Activated naive CD4-positive, alpha-beta T cell treated with anti-CD3 and anti-CD28 coated beads, Interleukin-2, amount 50 U/mL, for 72 hours (primary cell): ENCODE data around the gene TRMT44. TPM values are rescaled to one million over a fixed set of nuclear protein-coding genes. Genes with fewer than 3 reads are reported as not detected.
"Not testable (repeated sequence)": the region's sequence is repeated elsewhere in the genome, so short reads cannot be mapped to it uniquely, and the experiment has no call there.

Experiments
- ATAC-seq, 2 donors: fragments of 150-1000 bp; cut with Tn5 transposase; 2 replicates each; pipeline ENCODE4 v1.10.0; 2021; ENCODE audit warnings: mild to moderate bottlenecking in 2 of 2, moderate library complexity in 2 of 2
- DNase-seq, 2 donors: peaks; one replicate each; pipeline ENCODE4 v3.0.0; 2021 to 2022; ENCODE audit warnings: low spot score in 2 of 2
- H3K27ac Mint-ChIP-seq, 2 donors: one replicate each; pipeline ENCODE4 v1.8.0; 2022; ENCODE audit warnings: mild to moderate bottlenecking in 2 of 2, mixed read lengths in 2 of 2
- H3K36me3 Mint-ChIP-seq, 2 donors: one replicate each; pipeline ENCODE4 v1.8.0; 2022; ENCODE audit warnings: mixed read lengths in 2 of 2
- H3K9me3 Mint-ChIP-seq, 2 donors: one replicate each; pipeline ENCODE4 v1.8.0; 2022; ENCODE audit warnings: mixed read lengths in 2 of 2
- total RNA-seq, 2 donors: library from RNA; stranded (reverse); gene quantifications; one replicate each; pipeline ENCODE4 v1.2.3, GENCODE V29; 2022

The TRMT44 gene
- total RNA-seq, 2 donors from 2014 or later, result 19.9 to 24.8 TPM

DNA sequence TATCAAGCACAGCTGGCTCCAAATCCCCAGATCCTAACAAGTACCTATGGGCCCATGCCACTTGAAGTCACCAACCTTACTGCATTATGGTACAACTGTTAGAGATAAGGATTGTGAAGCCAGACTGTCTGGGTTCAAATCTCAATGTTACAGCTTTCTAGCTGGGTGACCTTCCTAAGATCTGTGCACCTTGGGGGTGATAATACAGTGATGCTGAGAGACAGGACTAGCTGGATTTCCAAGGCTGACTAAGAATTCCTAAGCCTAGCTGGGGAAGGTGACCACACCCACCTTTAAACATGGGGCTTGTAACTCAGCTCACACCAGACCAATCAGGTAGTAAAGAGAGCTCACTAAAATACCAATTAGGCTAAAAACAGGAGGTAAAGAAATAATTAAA lies 20.4 kb upstream of the TRMT44 start:
- not testable (repeated sequence) for DNase-seq, H3K36me3 Mint-ChIP-seq, H3K9me3 Mint-ChIP-seq, ATAC-seq
- H3K27ac Mint-ChIP-seq, result peak overlapping the region in 1 of 2 donors; percentile 81

DNA sequence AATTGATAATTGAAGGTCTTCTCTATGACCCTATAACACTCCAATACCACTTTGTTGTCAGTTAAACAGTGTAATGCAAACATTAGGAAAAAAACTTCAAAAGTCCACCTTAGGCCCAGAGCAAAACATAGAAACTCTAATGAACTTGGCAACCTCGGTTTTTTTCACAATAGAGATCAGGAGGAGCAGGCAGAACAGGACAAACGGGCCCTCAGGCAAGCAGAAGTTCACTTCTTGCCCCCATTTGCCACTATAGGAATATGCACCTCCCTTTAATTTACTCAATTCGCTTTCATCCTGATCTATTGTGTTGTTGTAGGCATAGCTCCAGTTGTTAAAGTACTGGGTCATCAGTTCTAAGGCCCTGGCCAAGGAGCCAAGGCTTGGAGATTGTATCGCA lies 18.2 kb upstream of the TRMT44 start:
- ATAC-seq (no peak), DNase-seq (no peak)
- H3K9me3 Mint-ChIP-seq, result no peaks in the 10 kb centered on the region
- no peak overlapping the region for H3K27ac Mint-ChIP-seq
- H3K36me3 Mint-ChIP-seq, result no peaks in the 10 kb centered on the region

DNA sequence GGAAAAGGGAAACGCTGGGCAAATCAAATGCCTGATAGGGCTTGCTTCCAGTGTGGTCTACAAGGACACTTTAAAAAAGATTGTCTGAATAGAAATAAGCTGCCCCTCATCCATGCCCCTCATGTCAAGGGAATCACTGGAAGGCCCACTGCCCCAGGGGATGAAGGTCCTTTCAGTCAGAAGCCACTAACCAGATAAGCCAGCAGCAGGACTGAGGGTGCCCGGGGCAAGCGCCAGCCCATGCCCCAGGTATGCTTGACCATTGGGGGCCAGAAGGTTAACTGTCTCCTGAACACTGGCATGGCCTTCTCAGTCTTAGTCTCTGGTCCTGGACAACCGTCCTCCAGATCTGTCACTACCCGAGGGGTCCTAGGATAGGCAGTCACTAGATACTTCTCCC lies 17.8 kb upstream of the TRMT44 start:
- no peak overlapping the region for H3K27ac Mint-ChIP-seq
- DNase-seq, result no peak
- no peaks in the 10 kb centered on the region for H3K9me3 Mint-ChIP-seq
- no peaks in the 10 kb centered on the region for H3K36me3 Mint-ChIP-seq
- no peak for ATAC-seq

DNA sequence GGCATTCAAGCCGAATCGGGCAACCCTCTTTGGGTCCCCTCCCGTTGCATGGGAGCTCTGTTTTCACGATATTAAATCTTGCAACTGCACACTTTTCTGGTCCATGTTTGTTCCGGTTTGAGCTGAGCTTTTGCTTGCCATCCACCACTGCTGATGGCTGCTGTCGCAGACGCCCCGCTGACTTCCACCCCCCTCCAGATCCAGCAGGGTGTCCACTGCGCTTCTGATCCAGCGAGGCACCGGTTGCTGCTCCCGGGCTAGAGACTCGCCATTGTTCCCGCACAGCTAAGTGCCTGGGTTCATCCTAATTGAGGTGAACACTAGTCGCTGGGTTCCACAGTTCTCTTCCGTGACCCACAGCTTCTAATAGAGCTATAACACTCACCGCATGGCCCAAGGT lies 13.3 kb upstream of the TRMT44 start:
- H3K36me3 Mint-ChIP-seq, result no peaks in the 10 kb centered on the region
- DNase-seq (no peak), ATAC-seq (no peak)
- H3K27ac Mint-ChIP-seq, result peak overlapping the region; percentile 61 to 93
- H3K9me3 Mint-ChIP-seq, result no peaks in the 10 kb centered on the region

DNA sequence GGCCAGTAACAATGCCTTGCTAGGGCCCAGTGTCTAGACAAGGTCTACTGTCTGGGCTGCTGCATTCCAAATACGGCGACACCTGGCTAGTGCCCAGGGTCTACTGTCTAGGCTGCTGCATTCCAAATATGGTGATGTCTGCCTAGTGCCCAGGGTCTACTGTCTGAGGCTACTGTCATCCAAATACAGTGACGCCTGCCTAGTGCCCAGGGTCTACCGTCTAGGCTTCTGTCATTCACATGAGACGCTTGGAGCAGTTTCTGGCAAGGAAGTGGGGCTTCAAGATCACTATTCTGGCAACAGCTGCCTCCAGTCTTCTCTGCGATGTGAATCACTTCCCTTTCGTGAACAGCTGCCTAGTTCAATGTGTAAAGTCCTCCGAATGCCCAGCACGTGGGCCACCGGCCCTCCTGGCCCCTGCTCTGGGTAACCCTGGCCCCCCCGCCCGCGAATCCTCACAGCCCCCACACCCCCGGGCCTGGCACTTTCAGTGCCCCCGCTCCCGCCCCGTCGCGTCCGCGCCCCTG lies 12.8 kb upstream of the TRMT44 start:
- DNase-seq (no peak), ATAC-seq (peak; percentile 34 to 58)
- Mint-ChIP-seq H3K27ac (peak overlapping the region; percentile 50 to 93), H3K9me3 (no peaks in the 10 kb centered on the region), H3K36me3 (no peaks in the 10 kb centered on the region)

DNA sequence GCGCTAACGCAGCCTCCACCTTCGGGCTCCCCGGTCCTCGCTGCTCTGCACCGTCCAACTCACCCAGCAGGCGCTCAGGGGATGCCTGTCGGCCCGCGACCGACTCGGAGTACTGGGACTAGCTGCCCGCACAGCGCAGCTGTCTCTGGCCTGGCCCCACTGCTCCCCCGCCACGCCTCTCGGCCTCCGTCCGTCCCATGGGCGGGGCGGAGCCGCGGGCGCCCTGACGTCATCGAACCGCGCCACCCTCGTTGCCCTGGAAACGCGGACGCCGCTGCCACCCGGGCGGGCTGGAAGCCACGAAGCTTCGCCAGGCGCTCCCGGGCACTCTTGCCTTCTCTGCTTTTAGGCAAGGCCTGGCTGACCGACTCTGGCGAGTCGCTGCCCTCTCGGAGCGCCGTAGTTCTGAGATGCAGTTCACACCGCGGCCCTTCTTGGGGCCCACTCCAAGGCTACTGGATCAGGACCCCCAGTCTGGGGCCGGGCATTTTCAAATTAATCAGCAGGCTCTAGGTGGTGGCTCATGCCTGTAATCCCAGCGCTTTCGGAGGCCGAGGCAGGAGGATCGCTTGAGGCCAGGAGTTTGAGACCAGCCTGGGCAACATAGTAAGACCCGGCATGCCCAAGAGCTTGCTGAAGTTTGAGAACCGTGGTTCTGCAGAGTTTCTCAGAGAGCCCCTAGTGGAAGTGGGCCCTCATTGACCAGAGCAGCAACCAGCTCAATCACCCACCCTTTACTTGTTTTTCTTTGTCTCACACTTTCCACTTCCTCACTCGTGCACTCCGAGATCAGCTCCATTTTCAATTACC lies 12.1 kb upstream of the TRMT44 start:
- Mint-ChIP-seq H3K27ac (peak overlapping the region; percentile 90 to 93), H3K9me3 (no peaks in the 10 kb centered on the region), H3K36me3 (no peaks in the 10 kb centered on the region)
- ATAC-seq (peak; percentile 98 to 99), DNase-seq (peak; percentile 88 to 96)

DNA sequence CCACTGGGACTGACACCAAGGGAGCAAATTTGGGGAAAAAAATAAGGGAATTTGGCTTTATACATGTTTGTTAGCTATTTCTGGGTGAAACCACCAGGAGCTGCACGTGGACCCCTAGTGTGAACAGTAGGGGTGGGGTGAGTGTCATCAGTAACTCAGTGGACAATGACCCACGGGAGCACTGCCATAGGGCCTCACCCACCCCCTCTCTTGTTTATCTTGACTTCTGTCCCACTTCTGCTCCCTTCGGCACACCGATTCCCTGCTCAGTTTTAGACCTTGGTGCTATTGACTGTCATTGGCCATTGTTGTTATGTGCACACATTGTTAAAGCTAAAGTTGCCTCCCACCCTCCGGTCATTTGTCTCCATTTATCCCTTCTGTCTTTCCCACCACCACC lies 9.0 kb upstream of the TRMT44 start:
- H3K27ac Mint-ChIP-seq, result no peak overlapping the region
- DNase-seq, result no peak
- H3K36me3 Mint-ChIP-seq, result no peaks in the 10 kb centered on the region
- ATAC-seq, result no peak
- H3K9me3 Mint-ChIP-seq, result no peaks in the 10 kb centered on the region

DNA sequence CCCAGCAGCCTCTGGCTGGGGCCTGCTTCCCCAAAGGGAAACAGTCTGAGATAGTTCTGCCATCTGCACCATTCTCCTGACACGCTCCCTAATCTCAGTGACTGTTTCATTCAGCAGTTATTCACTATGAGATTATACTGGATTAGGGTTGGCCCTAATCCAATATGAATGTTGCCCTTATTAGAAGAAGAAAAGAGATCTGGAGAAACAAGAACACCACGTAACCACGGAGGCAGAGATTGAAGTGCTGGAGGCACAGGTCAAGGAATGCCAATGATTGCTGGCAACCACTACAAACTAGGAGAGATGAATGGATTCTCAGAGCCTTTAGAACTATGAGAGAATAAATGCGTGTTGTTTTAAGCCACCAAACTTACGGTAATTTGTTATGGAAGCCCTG lies 7.4 kb upstream of the TRMT44 start:
- H3K9me3 Mint-ChIP-seq, result no peaks in the 10 kb centered on the region
- ATAC-seq (no peak), DNase-seq (no peak)
- H3K27ac Mint-ChIP-seq, result no peak overlapping the region
- H3K36me3 Mint-ChIP-seq, result no peaks in the 10 kb centered on the region

DNA sequence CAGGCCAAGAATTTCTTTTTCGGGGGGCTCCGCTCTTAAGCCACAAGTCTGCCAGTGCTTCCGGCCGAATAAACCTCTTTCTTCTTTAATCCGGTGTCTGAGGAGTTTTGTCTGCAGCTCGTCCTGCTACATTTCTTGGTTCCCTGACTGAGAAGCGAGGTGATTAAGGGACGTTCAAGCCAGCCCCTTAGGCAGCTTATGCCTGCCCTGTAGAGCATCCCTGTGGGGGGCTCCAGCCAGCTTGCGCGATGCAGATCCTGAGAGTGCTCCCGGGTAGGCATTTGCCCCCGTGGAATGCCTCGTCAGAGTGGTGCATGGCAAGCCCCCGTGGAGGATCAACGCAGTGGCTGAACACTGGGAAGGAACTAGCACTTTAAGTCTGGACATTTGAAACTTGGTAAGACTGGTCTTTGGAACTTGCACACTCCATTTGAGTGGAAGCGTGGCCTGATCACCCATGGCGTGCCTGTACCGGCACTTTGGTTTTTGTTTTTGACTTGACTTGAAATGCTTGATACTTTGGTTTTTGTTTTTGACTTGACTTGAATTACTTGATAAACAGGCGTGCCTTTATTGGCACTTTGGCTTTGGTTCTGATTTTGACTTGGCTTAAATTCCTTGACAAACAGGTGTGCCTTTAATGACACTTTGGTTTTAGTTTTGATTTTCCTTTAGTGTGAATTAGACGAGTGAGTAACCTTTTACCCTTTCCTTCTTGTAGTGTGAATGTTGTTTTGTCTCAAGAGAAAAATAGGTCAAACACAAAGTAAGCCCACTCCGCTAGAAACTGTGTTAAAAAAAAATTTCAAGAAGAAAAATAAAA lies 6.1 kb upstream of the TRMT44 start:
- Mint-ChIP-seq H3K9me3 (no peaks in the 10 kb centered on the region), H3K36me3 (no peaks in the 10 kb centered on the region), H3K27ac (peak overlapping the region in 1 of 2 donors; percentile 85)
- ATAC-seq (no peak), DNase-seq (no peak)

DNA sequence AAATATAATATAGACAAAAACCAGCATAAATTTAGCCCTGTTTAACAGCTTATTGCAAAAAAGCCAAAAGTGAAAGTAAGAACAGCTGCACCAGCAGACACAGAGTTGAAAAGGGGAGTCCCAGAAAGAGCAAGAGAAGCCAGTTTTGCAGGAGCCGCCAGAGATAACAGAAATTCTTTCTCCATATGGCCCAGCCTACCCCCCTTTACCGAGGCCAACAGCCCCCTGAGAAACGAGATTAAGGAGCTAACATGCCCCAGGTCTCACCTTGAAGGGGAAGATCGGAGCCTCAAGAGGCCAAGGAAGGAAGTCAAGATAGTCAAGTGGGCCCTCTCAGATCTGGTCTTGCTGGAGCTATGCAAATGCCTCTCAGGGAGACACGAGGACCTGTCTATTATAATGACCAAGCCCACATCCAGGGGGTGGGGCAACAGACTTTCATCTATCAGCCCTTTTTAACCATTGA lies 4.9 kb upstream of the TRMT44 start:
- H3K9me3 Mint-ChIP-seq, result no peaks in the 10 kb centered on the region
- H3K36me3 Mint-ChIP-seq, result peaks cover 9 to 12% of the 10 kb centered on the region in 2 donors
- DNase-seq (peak in 1 of 2 donors; percentile 19), ATAC-seq (peak; percentile 33 to 39)
- peak overlapping the region; percentile 77 to 85 for H3K27ac Mint-ChIP-seq

DNA sequence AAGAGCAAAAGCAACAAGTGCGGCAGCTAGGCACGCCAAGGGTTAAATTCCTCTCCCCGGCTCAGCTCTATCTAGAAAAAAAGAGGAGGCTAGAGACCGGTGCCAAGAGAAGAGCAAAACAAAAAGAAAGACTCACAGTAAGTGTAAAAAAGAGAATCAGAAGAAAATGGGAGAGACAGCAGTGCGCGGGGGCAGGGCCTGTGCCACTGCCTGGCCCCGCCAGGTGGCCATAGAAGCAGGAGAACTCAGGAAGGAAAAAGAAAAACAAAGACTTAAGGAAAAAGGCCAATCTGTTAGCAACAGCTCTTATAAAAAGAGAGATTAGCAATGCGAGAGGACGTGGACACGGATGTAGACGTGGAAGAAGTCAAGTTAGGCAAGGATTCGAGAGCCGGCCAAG lies 3.3 kb upstream of the TRMT44 start:
- peaks cover 9 to 12% of the 10 kb centered on the region in 2 donors for H3K36me3 Mint-ChIP-seq
- H3K9me3 Mint-ChIP-seq, result no peaks in the 10 kb centered on the region
- ATAC-seq (no peak), DNase-seq (no peak)
- H3K27ac Mint-ChIP-seq, result peak overlapping the region in 1 of 2 donors; percentile 6

DNA sequence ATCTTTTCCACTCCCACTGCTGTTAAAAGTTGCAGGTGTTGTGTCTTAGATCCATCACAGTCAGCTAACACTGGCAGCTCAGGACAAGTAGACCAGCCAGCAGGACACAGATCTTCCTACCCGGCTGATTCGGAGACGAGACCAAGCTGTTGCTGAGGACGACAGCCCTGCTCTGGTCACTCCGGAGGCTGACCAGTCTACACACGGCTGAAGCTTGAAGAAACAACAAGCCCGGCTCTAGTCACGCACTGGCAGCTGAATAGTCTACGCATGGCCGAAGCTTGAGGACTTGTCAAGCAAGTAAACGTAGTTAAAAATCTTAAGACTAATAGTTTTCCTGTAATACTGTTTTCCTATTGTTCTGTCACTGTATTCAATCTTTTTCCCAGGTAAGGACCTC lies 1.8 kb upstream of the TRMT44 start:
- no peak for DNase-seq
- peak overlapping the region; percentile 72 to 98 for H3K27ac Mint-ChIP-seq
- peaks cover 9 to 16% of the 10 kb centered on the region in 2 donors for H3K36me3 Mint-ChIP-seq
- no peak for ATAC-seq
- no peaks in the 10 kb centered on the region for H3K9me3 Mint-ChIP-seq

DNA sequence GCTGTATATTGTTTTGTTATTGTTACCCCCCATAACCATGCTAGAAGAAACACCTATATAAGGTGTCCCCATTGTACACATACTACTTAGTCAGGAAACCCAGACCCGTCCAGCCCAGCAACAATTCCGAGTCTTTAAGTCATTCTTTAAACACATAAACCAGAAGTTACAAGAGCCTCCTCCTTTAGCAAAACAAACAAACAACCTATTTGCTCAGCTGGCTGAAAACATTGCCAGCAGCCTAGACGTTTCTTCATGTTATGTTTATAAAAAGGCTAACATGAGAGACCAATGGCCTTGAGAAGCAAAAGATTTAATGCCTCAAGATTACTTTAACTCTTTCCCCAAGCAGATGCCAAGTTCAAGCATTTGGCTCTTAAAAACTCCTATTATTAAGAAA lies 1.4 kb upstream of the TRMT44 start:
- no peaks in the 10 kb centered on the region for H3K9me3 Mint-ChIP-seq
- peaks cover 9 to 19% of the 10 kb centered on the region in 2 donors for H3K36me3 Mint-ChIP-seq
- ATAC-seq (no peak), DNase-seq (no peak)
- peak overlapping the region; percentile 72 to 98 for H3K27ac Mint-ChIP-seq

DNA sequence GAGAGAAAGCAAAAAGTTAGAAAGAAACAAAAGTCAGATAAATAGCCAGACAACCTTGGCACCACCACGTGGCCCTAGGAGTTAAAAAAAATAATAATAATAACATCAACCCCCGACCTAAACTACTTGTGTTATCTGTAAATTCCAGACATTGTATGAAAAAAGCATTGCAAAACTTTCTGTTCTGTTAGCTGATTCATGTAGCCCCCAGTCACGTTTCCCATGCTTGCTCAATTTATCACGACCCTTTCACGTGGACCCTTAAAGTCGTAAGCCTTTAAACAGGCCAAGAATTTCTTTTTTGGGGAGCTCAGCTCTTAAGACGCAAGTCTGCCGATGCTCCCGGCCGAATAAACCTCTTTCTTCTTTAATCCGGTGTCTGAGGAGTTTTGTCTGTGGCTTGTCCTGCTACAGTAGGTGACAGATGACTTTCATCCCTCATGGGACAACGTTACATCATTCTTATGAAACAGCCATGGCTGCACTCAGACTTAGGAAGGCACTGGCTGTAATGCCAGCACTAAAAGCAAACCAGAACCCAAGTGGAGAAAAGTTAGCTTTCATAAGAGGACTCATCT lies 574 bp upstream of the TRMT44 start:
- ATAC-seq (peak; percentile 50 to 69), DNase-seq (peak in 1 of 2 donors; percentile 59)
- Mint-ChIP-seq H3K36me3 (peaks cover 9 to 19% of the 10 kb centered on the region in 2 donors), H3K27ac (peak overlapping the region; percentile 92 to 98), H3K9me3 (no peaks in the 10 kb centered on the region)

DNA sequence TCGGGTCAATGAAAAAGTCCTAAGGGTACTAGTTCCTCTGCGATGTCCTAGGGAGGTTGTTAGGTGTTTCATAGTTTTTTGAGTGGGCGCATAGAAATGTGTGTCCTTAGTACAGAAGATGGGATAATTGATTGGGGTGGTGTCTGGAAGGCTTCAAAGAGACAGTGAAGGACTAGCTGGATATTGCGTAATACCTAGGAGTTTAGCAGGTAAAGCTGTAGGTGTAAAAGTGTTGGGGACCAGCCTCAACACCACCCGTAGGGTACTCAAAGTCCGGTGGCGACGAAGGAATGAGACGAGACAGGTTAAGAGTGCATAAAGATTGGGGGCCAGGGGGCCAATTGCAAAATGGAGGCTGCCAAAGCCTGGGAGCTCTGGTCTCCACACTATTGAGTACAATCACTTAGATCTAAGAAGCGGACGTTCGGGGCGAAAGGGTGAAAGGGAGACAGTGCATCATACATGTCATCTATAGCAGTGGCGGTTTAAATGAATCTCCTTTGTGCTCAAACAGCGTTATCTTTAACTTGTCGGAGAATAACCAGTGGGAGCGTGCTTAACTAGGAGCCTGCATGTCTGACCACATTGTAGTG lies 1.0 kb downstream of the TRMT44 start:
- ATAC-seq (no peak), DNase-seq (no peak)
- H3K27ac Mint-ChIP-seq, result peak overlapping the region; percentile 82 to 98
- H3K36me3 Mint-ChIP-seq, result peaks cover 9 to 19% of the 10 kb centered on the region in 2 donors
- no peaks in the 10 kb centered on the region for H3K9me3 Mint-ChIP-seq

DNA sequence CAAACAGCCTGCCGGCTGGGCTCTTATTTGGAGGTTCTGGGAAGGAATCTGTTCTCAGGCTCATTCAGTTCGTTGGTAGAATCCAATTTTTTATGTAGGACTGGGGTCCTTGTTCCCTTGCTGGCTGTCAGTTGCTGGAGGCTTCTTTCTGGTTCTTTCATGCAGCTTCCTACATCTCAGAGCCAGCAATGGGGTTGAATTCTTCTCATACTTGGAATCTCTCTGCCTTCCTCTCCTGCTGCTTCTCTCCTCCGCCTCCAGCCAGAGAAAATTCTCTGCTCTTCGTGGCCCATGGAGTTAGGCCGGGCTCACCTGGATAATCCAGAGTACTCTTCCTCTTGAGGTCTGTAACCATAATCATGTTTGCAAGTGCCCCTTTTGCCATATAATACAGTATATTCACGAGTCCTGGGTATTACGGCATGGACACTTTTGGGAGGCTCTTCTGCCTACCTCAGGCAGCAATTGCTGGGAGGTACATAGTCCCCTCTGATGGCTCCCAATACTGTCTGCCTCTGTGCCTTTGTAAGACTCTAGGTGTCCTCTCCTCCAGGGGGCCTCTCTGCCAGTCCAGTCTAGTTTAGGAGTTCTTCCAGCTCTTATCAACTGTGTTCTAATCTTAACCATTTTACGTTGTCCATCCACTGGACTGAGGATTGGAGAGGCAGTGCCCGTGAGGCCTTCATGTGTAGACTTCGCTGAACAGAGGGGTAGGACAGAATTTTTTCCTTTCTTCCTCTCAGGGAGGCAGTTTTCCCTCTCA lies 2.2 kb downstream of the TRMT44 start:
- peaks cover 9 to 19% of the 10 kb centered on the region in 2 donors for H3K36me3 Mint-ChIP-seq
- no peaks in the 10 kb centered on the region for H3K9me3 Mint-ChIP-seq
- no peak for DNase-seq
- ATAC-seq, result no peak
- no peak overlapping the region for H3K27ac Mint-ChIP-seq
